Tibial nerve (tissue), 4 donors: Measurements from ENCODE around the gene DOCK1. TPM values are rescaled to one million over a fixed set of nuclear protein-coding genes. Genes with fewer than 3 reads are reported as not detected.
"Not testable (repeated sequence)": the region's sequence is repeated elsewhere in the genome, so short reads cannot be mapped to it uniquely, and the experiment has no call there.

Experiments used
- DNase-seq, 2 donors: peaks; one replicate each; pipeline ENCODE4 v3.0.0-alpha.2; 2019; ENCODE audit warnings: low spot score in 2 of 2
- H3K27ac ChIP-seq, 4 donors: fragments of 200-600 bp; sonication (generic) in 3 of 4; one replicate each; pipeline ENCODE4 v1.5.1; 2017 to 2019; ENCODE audit warnings: mild to moderate bottlenecking in 1 of 4
- H3K27me3 ChIP-seq, 2 donors: fragments of 200-600 bp; sonication (generic) in 1 of 2; one replicate each; pipeline versions ENCODE4 v1.5.1 to v1.6.0; 2017 to 2019
- H3K36me3 ChIP-seq, 3 donors: fragments of 200-600 bp; sonication (generic); one replicate each; pipeline ENCODE4 v1.5.1; 2018 to 2019
- H3K4me1 ChIP-seq, 4 donors: fragments of 200-600 bp; sonication (generic) in 3 of 4; one replicate each; pipeline ENCODE4 v1.5.1; 2017 to 2019
- H3K4me3 ChIP-seq, 4 donors: fragments of 200-600 bp; sonication (generic) in 3 of 4; one replicate each; pipeline ENCODE4 v1.5.1; 2017 to 2019; ENCODE audit warnings: mild to moderate bottlenecking in 1 of 4, moderate library complexity in 1 of 4
- H3K9me3 ChIP-seq, 4 donors: fragments of 200-600 bp; sonication (generic) in 3 of 4; one replicate each; pipeline ENCODE4 v1.5.1; 2017 to 2019
- CTCF ChIP-seq, 5 experiments: fragments of 200-600 bp in 3 of 5; fragments of 450-650 bp in 2 of 5; sonication (generic) in 3 of 5; IDR thresholded peaks; one replicate each; pipeline ENCODE4 v1.5.1; 2016 to 2019; ENCODE audit warnings: antibody characterized with exemption in 5 of 5, mild to moderate bottlenecking in 3 of 5, moderate library complexity in 2 of 5
- EP300 ChIP-seq, 2 donors: sonication (generic); formaldehyde crosslinking; IDR thresholded peaks; one replicate each; pipeline ENCODE4 v1.6.1; 2017; ENCODE audit warnings: antibody characterized with exemption in 2 of 2, mild to moderate bottlenecking in 1 of 2
- POLR2A ChIP-seq, 2 donors: fragments of 450-650 bp; IDR thresholded peaks; one replicate each; pipeline ENCODE4 v1.6.1; 2017; ENCODE audit warnings: antibody characterized with exemption in 2 of 2, mild to moderate bottlenecking in 2 of 2, moderate library complexity in 2 of 2
- WGBS, 2 donors: methylation state at CpG; one replicate each; pipeline ENCODE4 v1.1.5; 2018; 5-methylcytosine and 5-hydroxymethylcytosine counted together
- total RNA-seq, 4 donors: library from RNA; depleted of rRNA; stranded (reverse); fragments of >200 nt; gene quantifications; one replicate each; pipeline ENCODE4 v1.1.0, GENCODE V29; 2016

DOCK1 gene
- total RNA-seq, 4 donors from 2014 or later = 57.3 to 76.7 (median 63.7) TPM

DNA sequence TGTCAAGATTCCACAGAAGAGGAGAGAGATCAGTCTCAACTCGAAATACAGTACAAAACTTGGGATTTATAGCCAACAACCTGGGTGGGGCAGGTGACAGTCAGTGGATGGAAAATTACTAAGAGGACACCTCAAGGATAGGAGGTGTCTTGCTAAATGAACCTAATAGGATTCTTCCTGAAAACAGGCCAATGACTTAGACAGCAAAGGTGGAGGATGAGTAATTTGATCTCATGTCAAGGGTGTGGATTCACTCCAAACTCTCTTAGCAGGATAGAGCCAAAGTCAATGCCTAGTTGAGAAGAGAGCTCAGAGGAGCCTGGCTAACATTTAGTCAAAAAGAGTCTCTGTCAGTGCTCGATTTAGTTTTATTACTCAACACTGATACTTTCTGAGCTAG, 397.9 kb downstream of the DOCK1 start:
- Histone ChIP-seq H3K36me3 (peaks cover 0 to 10% (median 0%) of the 10 kb centered on the region in 3 donors), H3K9me3 (no peaks in the 10 kb centered on the region), H3K4me1 (no peaks in the 10 kb centered on the region), H3K27me3 (no peaks in the 10 kb centered on the region), H3K27ac (no peak overlapping the region), H3K4me3 (no peak overlapping the region)
- TF ChIP-seq CTCF (IDR thresholded peaks at IDR 0.05) (no peak), POLR2A (IDR thresholded peaks at IDR 0.05) (no peak), EP300 (IDR thresholded peaks at IDR 0.05) (no peak)
- WGBS, 2 donors = 76 to 81% methylated on average over 2 of the region's 2 CpGs
- no peak for DNase-seq

DNA sequence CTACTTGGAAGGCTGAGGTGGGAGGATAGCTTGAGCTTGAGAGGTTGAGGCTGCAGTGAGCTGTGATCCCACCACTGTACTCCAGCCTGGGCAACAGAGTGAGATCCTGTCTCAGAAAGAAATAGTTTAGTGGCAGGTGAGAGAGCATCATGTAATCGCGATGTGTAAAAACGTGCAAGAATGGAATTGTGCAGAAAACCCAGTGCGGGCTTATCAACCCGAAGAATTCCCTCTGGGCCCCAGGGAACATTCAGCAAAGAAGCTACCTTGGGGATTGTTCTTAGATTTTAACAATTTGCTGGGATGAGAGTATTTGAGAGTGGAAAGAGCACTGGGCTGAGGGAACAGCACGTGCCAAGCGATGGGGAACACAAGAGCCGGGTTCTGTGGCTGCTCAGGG, 398.5 kb downstream of the DOCK1 start:
- H3K36me3 ChIP-seq = peaks cover 0 to 11% (median 0%) of the 10 kb centered on the region in 3 donors

GRCh38 chr10:127306479-127306878, 401.3 kb downstream of the DOCK1 start:
- H3K36me3 ChIP-seq = peaks cover 0 to 11% (median 0%) of the 10 kb centered on the region in 3 donors
- WGBS, 2 donors = 88% methylated on average over 8 of the region's 8 CpGs
- no peak for DNase-seq
- H3K4me3 ChIP-seq = no peak overlapping the region
- no peaks in the 10 kb centered on the region for H3K4me1 ChIP-seq
- H3K9me3 ChIP-seq = no peaks in the 10 kb centered on the region
- no peak overlapping the region for H3K27ac ChIP-seq
- no peaks in the 10 kb centered on the region for H3K27me3 ChIP-seq
- TF ChIP-seq POLR2A (IDR thresholded peaks at IDR 0.05) = no peak
- no peak for TF ChIP-seq EP300 (IDR thresholded peaks at IDR 0.05)
- TF ChIP-seq CTCF (IDR thresholded peaks at IDR 0.05) = no peak

More for the DNA sequence above, 398.5 kb downstream of the DOCK1 start:
- no peak for DNase-seq
- Histone ChIP-seq H3K9me3 (no peaks in the 10 kb centered on the region), H3K27ac (no peak overlapping the region), H3K4me1 (no peaks in the 10 kb centered on the region), H3K27me3 (no peaks in the 10 kb centered on the region), H3K4me3 (no peak overlapping the region)
- TF ChIP-seq POLR2A (IDR thresholded peaks at IDR 0.05) = no peak
- TF ChIP-seq EP300 (IDR thresholded peaks at IDR 0.05) = no peak
- TF ChIP-seq CTCF (IDR thresholded peaks at IDR 0.05) = no peak
- WGBS, 2 donors = 94% methylated on average over 8 of the region's 8 CpGs

GRCh38 chr10:127307338-127307737, 402.1 kb downstream of the DOCK1 start:
- no peak for TF ChIP-seq EP300 (IDR thresholded peaks at IDR 0.05)
- TF ChIP-seq CTCF (IDR thresholded peaks at IDR 0.05) = no peak
- TF ChIP-seq POLR2A (IDR thresholded peaks at IDR 0.05) = no peak
- peaks cover 0 to 11% (median 0%) of the 10 kb centered on the region in 3 donors for H3K36me3 ChIP-seq
- H3K9me3 ChIP-seq = no peaks in the 10 kb centered on the region
- no peak overlapping the region for H3K27ac ChIP-seq
- no peak for DNase-seq
- H3K4me1 ChIP-seq = no peaks in the 10 kb centered on the region
- no peaks in the 10 kb centered on the region for H3K27me3 ChIP-seq
- WGBS, 2 donors = 88 to 93% methylated on average over 10 of the region's 10 CpGs
- H3K4me3 ChIP-seq = no peak overlapping the region

GRCh38 chr10:127308031-127308430, 402.8 kb downstream of the DOCK1 start:
- Histone ChIP-seq H3K4me1 (peaks cover 0 to 6% (median 0%) of the 10 kb centered on the region in 4 donors), H3K27me3 (no peaks in the 10 kb centered on the region), H3K27ac (no peak overlapping the region), H3K4me3 (no peak overlapping the region), H3K36me3 (peaks cover 0 to 11% (median 0%) of the 10 kb centered on the region in 3 donors), H3K9me3 (no peaks in the 10 kb centered on the region)
- WGBS, 2 donors = 88 to 90% methylated on average over 5 of the region's 5 CpGs
- no peak for TF ChIP-seq CTCF (IDR thresholded peaks at IDR 0.05)
- no peak for TF ChIP-seq EP300 (IDR thresholded peaks at IDR 0.05)
- no peak for TF ChIP-seq POLR2A (IDR thresholded peaks at IDR 0.05)
- no peak for DNase-seq

DNA sequence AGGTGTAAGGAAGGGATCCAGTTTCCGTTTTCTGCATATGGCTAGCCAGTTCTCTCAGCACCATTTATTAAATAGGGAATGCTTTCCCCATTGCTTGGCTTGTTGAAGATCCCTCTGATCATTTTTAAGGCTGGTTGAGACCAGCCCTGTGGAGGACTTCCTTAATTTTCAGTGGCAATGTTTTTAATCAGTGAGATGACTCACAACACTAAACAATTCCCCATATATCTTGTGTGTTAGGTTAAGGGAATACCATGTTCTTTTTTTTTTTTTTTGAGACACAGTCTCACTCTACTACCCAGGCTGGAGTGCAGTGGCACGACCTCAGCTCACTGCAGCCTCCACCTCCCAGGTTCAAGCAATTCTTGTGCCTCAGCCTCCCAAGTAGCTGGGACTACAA, 404.4 kb downstream of the DOCK1 start:
- not testable (repeated sequence) for DNase-seq, H3K4me3 ChIP-seq, H3K9me3 ChIP-seq, H3K27me3 ChIP-seq, H3K27ac ChIP-seq
- peaks cover 0 to 22% (median 5%) of the 10 kb centered on the region in 4 donors for H3K4me1 ChIP-seq
- WGBS, 2 donors = 92 to 94% methylated on average over 2 of the region's 2 CpGs
- H3K36me3 ChIP-seq = peaks cover 0 to 11% (median 0%) of the 10 kb centered on the region in 3 donors
